GM18526 (cell line): Measurements from ENCODE around the gene STX1B.

ENCODE experiments used
- POLR2A ChIP-seq: IDR thresholded peaks from 3 replicates; pipeline ENCODE4 v1.6.1; 2011; ENCODE audit not compliant: insufficient read length; ENCODE audit errors: extremely low read depth

Gene STX1B

GRCh38 chr16:31010585-31011325 lies at the start of gene STX1B:
Gene STX1B (minus strand): TSS chr16:31010638. CDS start chr16:31010396, 242 bp downstream.
- TF ChIP-seq POLR2A = no peak

DNA sequence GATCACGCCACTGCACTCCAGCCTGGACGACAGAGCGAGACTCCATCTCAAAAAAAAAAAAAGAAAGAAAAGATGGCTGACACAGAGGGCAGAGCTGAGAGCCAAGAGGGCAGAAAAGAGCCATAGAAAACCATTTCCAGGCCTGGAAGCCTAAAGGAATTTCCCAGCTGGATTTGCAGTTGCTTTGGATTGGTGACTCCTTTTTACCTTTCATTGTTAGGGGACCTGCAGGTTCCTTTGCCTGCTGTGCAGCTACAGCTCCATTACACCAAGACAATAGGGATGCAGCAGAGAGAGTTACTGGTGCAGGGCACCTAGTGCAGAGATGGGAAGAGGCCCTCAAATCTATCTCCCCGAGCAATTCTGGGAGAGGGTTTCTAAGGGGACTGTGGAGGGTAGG lies 45.2 kb upstream of the STX1B start:
- TF ChIP-seq POLR2A = no peak

GRCh38 chr16:31052114-31052513 lies 41.7 kb upstream of the STX1B start:
- no peak for TF ChIP-seq POLR2A

DNA sequence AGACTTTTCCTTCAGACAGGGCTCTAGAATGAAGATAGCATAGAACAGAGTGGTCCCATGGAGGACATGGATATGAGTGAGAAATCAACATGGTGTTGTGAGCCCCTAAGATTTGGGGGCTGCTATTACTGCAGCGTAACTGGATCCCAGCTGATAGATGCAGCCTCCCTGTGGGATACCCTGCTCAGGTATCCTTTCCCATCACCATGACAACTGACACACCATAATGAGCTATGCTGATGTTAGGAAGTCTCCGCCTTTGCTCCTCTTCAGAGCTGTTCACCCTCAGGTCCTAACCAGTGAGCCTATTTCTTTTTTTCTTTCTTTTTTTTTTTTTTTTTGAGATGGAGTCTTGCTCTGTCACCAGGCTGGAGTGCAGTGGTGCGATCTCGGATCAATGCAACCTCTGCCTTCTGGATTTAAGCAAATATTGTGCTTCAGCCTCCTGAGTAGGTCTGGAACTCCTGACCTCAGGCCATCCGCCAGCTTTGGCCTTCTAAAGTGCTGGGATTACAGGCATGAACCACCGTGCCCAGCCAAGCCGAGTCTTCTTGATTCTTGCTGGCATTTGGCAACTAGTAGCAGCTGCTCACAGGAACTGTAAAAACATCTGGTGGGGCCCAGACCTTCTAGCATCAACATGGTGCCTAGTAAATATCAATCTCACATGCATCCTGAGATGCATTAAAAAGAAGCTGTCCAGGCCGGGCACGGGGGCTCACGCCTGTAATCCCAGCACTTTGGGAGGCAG lies 40.0 kb upstream of the STX1B start:
- no peak for TF ChIP-seq POLR2A

DNA sequence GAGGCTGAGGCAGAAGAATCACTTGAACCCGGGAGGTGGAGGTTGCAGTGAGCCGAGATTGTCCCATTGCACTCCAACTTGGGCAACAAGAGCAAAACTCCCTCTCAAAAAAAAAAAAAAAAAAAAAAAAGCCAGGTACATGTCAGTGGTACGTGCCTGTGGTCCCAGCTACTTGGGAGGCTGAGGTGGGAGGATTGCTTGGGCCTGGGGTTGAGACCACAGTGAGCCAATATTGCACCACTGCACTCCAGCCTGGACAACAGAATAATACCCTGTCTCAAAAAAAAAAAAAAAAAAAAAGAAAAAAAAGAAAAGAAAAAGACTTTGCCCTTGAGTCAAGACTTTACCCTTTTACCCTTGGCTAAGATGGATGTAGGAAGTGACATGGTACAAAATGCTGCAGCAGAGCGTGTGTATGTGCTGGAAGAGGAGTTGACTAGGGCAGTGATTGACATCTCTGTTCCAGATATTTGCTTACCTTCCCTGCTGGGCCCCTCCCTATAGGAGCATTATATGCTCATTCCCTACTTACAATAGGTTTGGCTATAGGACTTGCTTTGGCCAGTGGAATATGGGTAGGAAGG lies 33.6 kb upstream of the STX1B start:
- TF ChIP-seq POLR2A = no peak

DNA sequence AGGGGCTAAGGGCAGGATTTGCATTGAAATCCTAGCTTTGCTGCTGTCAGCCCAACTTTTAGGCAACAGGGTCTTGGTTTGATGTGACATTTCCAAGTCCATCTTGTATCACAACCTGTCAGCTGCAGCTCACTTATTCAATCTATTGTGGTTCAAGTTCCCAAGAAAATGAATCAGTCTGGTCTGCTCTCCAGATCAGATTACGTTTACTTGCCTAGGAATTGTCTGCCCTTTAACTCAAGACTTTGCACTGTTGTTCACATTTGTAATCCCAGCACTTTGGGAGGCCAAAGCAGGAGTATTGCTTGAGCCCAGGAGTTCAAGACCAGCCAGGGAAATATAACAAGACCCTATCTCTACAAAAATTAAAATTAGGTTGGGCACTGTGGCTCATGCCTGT lies 32.9 kb upstream of the STX1B start:
- no peak for TF ChIP-seq POLR2A

GRCh38 chr16:31042866-31043265 lies 32.4 kb upstream of the STX1B start:
- TF ChIP-seq POLR2A = no peak

DNA sequence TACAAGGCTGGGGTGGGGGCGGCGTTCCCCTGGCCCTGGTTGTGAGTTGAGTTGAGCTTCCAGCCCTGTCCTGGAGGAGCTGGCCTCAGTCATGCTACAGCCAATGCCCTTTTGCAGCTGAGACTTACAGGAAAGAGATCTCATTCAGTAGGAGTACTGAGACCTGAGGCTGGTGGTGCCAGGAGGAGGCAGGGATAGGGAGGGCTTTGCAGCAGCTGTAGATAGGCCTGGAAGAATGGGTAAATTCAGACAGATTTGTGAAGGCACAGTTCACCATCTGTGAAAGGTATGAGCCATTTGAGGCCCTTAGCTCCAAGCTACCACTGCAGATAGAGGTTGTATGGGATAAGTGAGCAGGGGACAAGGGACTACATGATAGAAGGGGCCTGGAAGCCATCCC lies 28.6 kb upstream of the STX1B start:
- TF ChIP-seq POLR2A = no peak

DNA sequence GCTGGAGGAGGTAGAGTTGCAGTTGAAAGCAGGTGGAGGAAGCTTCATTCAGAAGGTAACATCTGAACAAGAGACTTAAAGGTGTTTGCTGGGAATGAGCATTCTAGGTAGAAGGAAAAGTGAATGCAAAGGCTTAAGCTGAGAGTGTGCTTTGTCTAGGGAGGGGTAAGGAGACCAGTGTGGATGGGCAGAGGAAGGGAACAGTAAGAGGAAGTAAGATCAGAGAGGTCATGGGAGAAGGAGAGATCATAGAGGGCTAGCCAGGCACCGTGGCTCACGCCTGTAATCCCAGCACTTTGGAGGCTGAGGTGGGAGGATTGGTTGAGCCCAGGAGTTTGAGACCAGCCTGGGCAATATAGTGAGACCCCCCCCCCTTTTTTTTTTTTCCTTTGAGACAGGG lies 26.3 kb upstream of the STX1B start:
- TF ChIP-seq POLR2A = no peak

DNA sequence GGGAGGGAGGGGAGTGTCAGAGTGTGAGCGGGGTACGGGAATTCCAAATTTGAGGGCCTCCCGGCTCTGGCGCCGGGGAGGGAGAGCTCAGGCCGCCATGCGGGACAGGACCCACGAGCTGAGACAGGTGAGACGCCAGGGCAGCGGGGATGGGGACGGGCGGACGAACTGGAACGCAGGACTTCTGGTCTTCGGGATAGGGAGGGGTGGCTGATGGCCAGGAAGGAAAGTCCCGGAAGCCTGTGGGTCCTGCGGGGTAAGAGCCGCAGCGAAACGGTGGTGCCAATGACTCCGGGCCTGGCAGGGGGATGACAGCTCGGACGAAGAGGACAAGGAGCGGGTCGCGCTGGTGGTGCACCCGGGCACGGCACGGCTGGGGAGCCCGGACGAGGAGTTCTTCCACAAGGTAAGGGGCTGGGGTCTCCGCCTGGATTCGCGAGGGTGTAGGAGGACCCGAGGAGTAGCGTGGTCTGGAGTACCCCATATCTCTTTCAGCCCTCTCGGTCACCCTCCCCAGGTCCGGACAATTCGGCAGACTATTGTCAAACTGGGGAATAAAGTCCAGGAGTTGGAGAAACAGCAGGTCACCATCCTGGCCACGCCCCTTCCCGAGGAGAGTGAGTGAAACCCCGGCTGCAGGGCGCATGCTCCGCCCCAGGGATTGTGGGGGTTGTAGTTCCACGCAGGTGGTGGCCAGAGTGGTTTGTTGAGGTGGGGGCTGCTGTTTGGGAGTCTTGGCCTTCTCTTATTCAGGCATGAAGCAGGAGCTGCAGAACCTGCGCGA lies 23.5 kb upstream of the STX1B start:
- peak; percentile 38 for TF ChIP-seq POLR2A

DNA sequence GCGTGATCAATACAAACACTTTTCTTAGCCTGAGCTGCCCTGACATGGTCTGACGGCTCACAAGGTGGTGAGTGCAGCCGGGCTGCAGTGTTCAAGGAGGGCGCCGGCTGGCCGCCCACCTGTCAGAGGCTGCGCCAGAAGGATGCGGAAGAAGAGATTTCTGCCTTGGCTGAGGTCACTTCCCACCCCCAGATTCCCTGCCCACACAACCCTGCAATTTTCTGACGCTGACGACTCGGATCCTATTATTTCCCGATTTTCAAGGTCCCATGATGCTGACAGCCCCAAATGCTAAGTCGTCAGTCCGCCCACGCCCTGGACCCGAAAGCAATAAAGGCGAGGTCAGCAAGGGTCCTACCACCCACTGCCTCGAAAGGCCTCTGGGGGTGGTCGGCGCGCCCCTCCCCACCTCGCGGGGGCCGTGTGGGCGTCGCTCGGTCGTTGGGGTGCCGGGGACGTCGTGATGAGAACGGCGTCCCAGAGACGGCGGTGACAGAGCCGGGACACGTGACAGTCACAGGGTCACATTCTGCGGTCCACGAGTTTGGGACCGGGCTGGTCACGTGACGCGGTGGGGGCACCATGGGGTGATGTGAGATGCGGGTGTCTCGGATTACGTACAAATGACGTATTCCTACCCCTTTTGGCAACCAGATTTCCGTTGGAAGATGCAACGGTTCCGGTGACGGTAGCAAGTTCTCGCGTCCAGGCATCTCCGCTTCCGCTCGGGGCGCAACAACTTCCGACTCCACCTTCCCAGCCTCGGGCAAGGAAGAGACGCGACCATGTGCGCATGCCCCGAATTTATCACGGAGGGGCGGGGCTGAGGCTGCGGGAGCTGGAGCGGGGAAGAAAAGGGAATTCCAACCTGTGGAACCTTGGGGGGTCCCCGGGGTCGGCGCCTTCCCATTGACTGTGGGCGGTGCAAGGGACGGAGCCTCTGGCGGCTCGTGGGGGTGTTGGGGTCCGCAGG lies 22.6 kb upstream of the STX1B start, which contains the start of gene STX4:
Gene STX4, plus strand, starts transcription at position 823 of the 973 bp plus-strand sequence. CDS start 248 bp downstream, outside the sequence.
- peak; percentile 41 for TF ChIP-seq POLR2A

GRCh38 chr16:31031276-31031675 lies 20.8 kb upstream of the STX1B start:
- TF ChIP-seq POLR2A = no peak

GRCh38 chr16:31029272-31029671 lies 18.8 kb upstream of the STX1B start:
- no peak for TF ChIP-seq POLR2A

GRCh38 chr16:31025339-31025738 lies 14.9 kb upstream of the STX1B start:
- TF ChIP-seq POLR2A = no peak
